ENCODE data around the gene PLA2G6.
"Not testable (repeated sequence)": the region's sequence is repeated elsewhere in the genome, so short reads cannot be mapped to it uniquely, and the experiment has no call there.

The PLA2G6 gene

GRCh38 chr22:38164551-38164918 lies 17.1 kb downstream of the PLA2G6 start:
- DNase-seq (ENCODE audit: low read depth) = no peak
- TF ChIP-seq CTCF (IDR thresholded peaks at IDR 0.05; ENCODE audit: low read depth, low read length, missing control alignments) = no peak
- no peak overlapping the region for H3K4me3 ChIP-seq (ENCODE audit: low read depth, low read length)
- in situ Hi-C loops (cut with HindIII; ENCODE audit: low sequenced_read_pairs) = no loop called here

GRCh38 chr22:38163844-38164550 lies 17.6 kb downstream of the PLA2G6 start:
- no peak for DNase-seq (ENCODE audit: low read depth)
- no peak overlapping the region for H3K4me3 ChIP-seq (ENCODE audit: low read depth, low read length)
- TF ChIP-seq CTCF (IDR thresholded peaks at IDR 0.05; ENCODE audit: low read depth, low read length, missing control alignments) = no peak
- in situ Hi-C loops (cut with HindIII; ENCODE audit: low sequenced_read_pairs) = no loop called here

- in situ Hi-C loops (cut with HindIII; ENCODE audit: low sequenced_read_pairs) = no loop called here
- no peak for TF ChIP-seq CTCF (IDR thresholded peaks at IDR 0.05; ENCODE audit: low read depth, low read length, missing control alignments)
- H3K4me3 ChIP-seq (ENCODE audit: low read depth, low read length) = no peak overlapping the region
- no peak for DNase-seq (ENCODE audit: low read depth)
Observed at GRCh38 chr22:38162881-38163843, 18.5 kb downstream of the PLA2G6 start.

GRCh38 chr22:38155703-38156102 lies 25.9 kb downstream of the PLA2G6 start:
- in situ Hi-C loops (cut with HindIII; ENCODE audit: low sequenced_read_pairs) = no loop called here
- no peak for TF ChIP-seq CTCF (IDR thresholded peaks at IDR 0.05; ENCODE audit: low read depth, low read length, missing control alignments)
- no peak overlapping the region for H3K4me3 ChIP-seq (ENCODE audit: low read depth, low read length)
- no peak for DNase-seq (ENCODE audit: low read depth)

GRCh38 chr22:38154563-38154915 lies 27.1 kb downstream of the PLA2G6 start:
- in situ Hi-C loops (cut with HindIII; ENCODE audit: low sequenced_read_pairs); H3K4me3 ChIP-seq (ENCODE audit: low read depth, low read length); DNase-seq (ENCODE audit: low read depth): not testable (repeated sequence)

GRCh38 chr22:38153821-38154562 lies 27.6 kb downstream of the PLA2G6 start:
- peak; percentile 16 for TF ChIP-seq CTCF (IDR thresholded peaks at IDR 0.05; ENCODE audit: low read depth, low read length, missing control alignments)
- in situ Hi-C loops (cut with HindIII; ENCODE audit: low sequenced_read_pairs) = no loop called here
- H3K4me3 ChIP-seq (ENCODE audit: low read depth, low read length) = no peak overlapping the region
- no peak for DNase-seq (ENCODE audit: low read depth)

Data from astrocyte of the cerebellum (primary cell).